CD8-positive, alpha-beta memory T cell (primary cell): Measurements from ENCODE around the gene TMEM40. TPM values are rescaled to one million over a fixed set of nuclear protein-coding genes. Genes with fewer than 3 reads are reported as not detected.

Source experiments
- CTCF ChIA-PET: fragments of 350-600 bp; sonication (Branson Sonifier 250); formaldehyde crosslinking; loops from one replicate; lab custom pipeline; 2021; ENCODE audit warnings: antibody characterized with exemption; lab: Charles Lee
- POLR2A ChIA-PET: fragments of 350-600 bp; sonication (Branson Sonifier 250); formaldehyde crosslinking; loops from one replicate; lab custom pipeline; 2021; ENCODE audit warnings: antibody characterized with exemption; lab: Charles Lee
- DNase-seq, 5 donors: peaks; one replicate each; pipeline versions ENCODE4 v3.0.0 to v3.0.0-alpha.2; 2020 to 2022; ENCODE audit warnings: mixed read lengths in 1 of 5
- H3K27ac ChIP-seq: one replicate; pipeline ENCODE4 v1.7.0; 2013; ENCODE audit warnings: low read depth, mild to moderate bottlenecking, low read length, moderate library complexity
- H3K27me3 ChIP-seq: 2 replicates; pipeline ENCODE4 v1.7.0; 2013; ENCODE audit warnings: low read length, mild to moderate bottlenecking; ENCODE audit not compliant: insufficient read depth, poor library complexity, severe bottlenecking
- H3K36me3 ChIP-seq: 2 replicates; pipeline ENCODE4 v1.7.0; 2013; ENCODE audit warnings: mild to moderate bottlenecking, low read length, moderate library complexity; ENCODE audit not compliant: insufficient read depth
- H3K4me1 ChIP-seq: 2 replicates; pipeline ENCODE4 v1.7.0; 2013; ENCODE audit warnings: mild to moderate bottlenecking, low read length, moderate library complexity; ENCODE audit not compliant: insufficient read depth
- H3K4me3 ChIP-seq: 2 replicates; pipeline ENCODE4 v1.7.0; 2013; ENCODE audit warnings: mild to moderate bottlenecking, low read length
- H3K9me3 ChIP-seq: 2 replicates; pipeline ENCODE4 v1.7.0; 2013; ENCODE audit warnings: mild to moderate bottlenecking, low read length
- H3K27ac Mint-ChIP-seq, 8 donors: one replicate each; pipeline ENCODE4 v1.8.0; 2020 to 2021; ENCODE audit warnings: mixed read lengths in 8 of 8, mild to moderate bottlenecking in 6 of 8, inconsistent platforms in 3 of 8, moderate library complexity in 3 of 8
- H3K27me3 Mint-ChIP-seq, 2 donors: one replicate each; pipeline ENCODE4 v1.8.0; 2020 to 2021; ENCODE audit warnings: mixed read lengths in 2 of 2, mild to moderate bottlenecking in 1 of 2, moderate library complexity in 1 of 2
- H3K36me3 Mint-ChIP-seq, 3 donors: one replicate each; pipeline ENCODE4 v1.8.0; 2020 to 2021; ENCODE audit warnings: mixed read lengths in 3 of 3, inconsistent platforms in 1 of 3, mild to moderate bottlenecking in 1 of 3
- H3K4me1 Mint-ChIP-seq, 3 donors: one replicate each; pipeline ENCODE4 v1.8.0; 2020 to 2021; ENCODE audit warnings: mixed read lengths in 3 of 3, inconsistent platforms in 1 of 3, mild to moderate bottlenecking in 1 of 3
- H3K4me3 Mint-ChIP-seq, 7 donors: one replicate each; pipeline ENCODE4 v1.8.0; 2020 to 2021; ENCODE audit warnings: mixed read lengths in 7 of 7, mild to moderate bottlenecking in 6 of 7, moderate library complexity in 4 of 7, inconsistent platforms in 2 of 7
- H3K9me3 Mint-ChIP-seq, 5 donors: one replicate each; pipeline ENCODE4 v1.8.0; 2020 to 2022; ENCODE audit warnings: mixed read lengths in 5 of 5, mild to moderate bottlenecking in 3 of 5, moderate library complexity in 2 of 5, inconsistent platforms in 1 of 5
- polyA plus RNA-seq: library from polyadenylated mRNA; unstranded; fragments of 300-500 nt; fragmentation: Illumina TruSeq; gene quantifications from one replicate; pipeline ENCODE4 v1.2.3, GENCODE V29; 2021
- total RNA-seq, 2 experiments: library from RNA; stranded (reverse); gene quantifications; one replicate each; pipeline ENCODE4 v1.2.3, GENCODE V29; 2021

Gene TMEM40
- total and polyA plus RNA-seq, 3 experiments from 2014 or later = not detected

- POLR2A ChIA-PET = interaction anchor here (1.4 kb wide), 1 partner anchor 11 kb away, joined by 4 read pairs; no protein-coding TSS in a partner anchor
- Mint-ChIP-seq H3K4me1 (peaks cover 8 to 23% (median 8%) of the 10 kb centered on the region in 3 donors), H3K9me3 (peaks cover 0 to 2% (median 0%) of the 10 kb centered on the region in 5 donors), H3K36me3 (no peaks in the 10 kb centered on the region), H3K27me3 (peaks cover 11 to 19% of the 10 kb centered on the region in 2 donors), H3K27ac (peak overlapping the region in 2 of 8 donors; percentile 24 to 63), H3K4me3 (peak overlapping the region in 2 of 7 donors; percentile 65 to 82)
- H3K4me3 ChIP-seq = no peak overlapping the region
- H3K27ac ChIP-seq = no peak overlapping the region
- H3K9me3 ChIP-seq = no peaks in the 10 kb centered on the region
- H3K4me1 ChIP-seq = peaks cover 6% of the 10 kb centered on the region
- no peak for DNase-seq
- CTCF ChIA-PET = interaction anchor here (1.1 to 4.7 kb wide), 4 partner anchors 11 to 82 kb away, joined by 3 to 38 read pairs (median 17); partner anchors contain the start of gene RPL32
- H3K27me3 ChIP-seq = peaks cover 5% of the 10 kb centered on the region
- no peaks in the 10 kb centered on the region for H3K36me3 ChIP-seq
Measured at GRCh38 chr3:12798559-12799179, 39.6 kb upstream of the TMEM40 start.

DNA sequence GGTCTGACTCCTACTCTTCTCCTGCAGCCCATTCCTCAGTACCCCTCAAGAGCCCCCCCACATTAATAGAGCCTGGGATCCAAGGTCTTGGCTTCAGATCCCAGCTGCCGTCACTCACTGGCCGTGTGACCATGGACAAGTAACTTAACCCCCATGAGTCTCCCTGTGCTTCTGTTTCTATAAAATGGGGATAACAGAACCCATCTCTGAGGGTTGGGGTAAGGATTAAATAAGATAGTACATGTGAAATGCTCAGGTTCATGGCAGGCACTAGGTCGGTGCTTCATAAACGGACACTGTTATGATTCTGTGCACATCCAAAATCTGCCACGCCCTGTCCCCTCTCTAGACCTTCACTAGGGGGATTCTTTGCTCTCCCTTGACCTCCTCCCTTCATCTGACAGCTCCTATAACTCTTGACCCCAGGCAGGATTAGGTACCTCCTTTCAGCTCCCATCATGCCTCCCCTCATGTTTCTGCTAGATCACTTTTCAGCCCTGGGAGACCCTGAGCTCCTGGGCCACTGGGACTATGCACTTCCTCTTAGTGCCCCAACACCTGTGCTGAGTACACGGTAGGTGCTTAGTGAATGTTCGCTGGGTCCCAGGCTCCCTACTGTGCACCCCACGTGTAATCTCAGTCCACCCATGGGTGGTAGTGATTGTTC lies 39.0 kb upstream of the TMEM40 start:
- Histone ChIP-seq H3K4me1 (peaks cover 6% of the 10 kb centered on the region), H3K4me3 (no peak overlapping the region), H3K27me3 (peaks cover 5% of the 10 kb centered on the region), H3K36me3 (no peaks in the 10 kb centered on the region), H3K27ac (no peak overlapping the region), H3K9me3 (no peaks in the 10 kb centered on the region)
- Mint-ChIP-seq H3K27ac (peak overlapping the region in 6 of 8 donors; percentile 1 to 76 (median 13)), H3K9me3 (peaks cover 0 to 2% (median 0%) of the 10 kb centered on the region in 5 donors), H3K27me3 (peaks cover 11 to 19% of the 10 kb centered on the region in 2 donors), H3K4me3 (peak overlapping the region; percentile 19 to 86 (median 66)), H3K4me1 (peaks cover 8 to 23% (median 8%) of the 10 kb centered on the region in 3 donors), H3K36me3 (no peaks in the 10 kb centered on the region)
- ChIA-PET POLR2A (interaction anchor here (1.4 kb wide), 1 partner anchor 12 kb away, joined by 4 read pairs; no protein-coding TSS in a partner anchor), CTCF (interaction anchor here (2.9 to 4.7 kb wide), 4 partner anchors 10 to 43 kb away, joined by 13 to 38 read pairs (median 25); partner anchors contain the start of gene RPL32)
- no peak for DNase-seq

DNA sequence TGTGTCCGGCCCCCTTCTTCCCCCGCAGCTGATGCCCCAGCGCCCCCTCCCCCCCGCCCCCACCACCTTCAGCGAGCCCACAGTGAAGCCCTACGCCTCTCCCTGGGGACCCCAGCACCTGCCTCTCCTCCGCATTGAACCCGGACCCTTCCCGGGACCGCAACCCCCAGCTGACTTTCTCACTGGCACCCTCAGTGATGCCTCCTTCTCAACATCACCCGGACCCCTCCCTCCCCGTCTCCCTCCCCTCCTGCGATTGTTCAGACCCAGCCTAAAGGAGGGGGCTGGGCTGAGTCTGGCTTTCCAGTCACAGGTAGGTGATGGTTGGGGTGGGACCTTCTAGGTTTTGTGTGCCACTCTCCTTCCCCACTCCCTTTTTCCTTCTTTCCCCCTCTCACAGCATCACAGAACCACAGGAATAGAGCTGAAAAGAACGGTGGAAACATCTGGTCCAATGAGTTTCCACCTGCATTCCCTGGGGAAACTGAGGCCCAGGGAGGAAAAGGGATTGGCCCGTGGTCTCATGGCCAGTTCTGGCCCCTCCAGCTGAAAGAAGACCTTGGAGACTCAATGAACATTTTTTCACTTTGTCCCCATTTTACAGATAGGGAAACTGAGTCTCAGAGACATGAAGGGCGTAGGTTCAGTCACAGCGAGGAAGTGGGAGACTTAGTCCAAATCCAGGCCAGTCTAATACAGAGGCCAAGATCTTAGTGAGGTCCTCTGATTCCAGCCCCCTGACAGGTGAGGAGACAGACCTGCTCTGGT lies 38.2 kb upstream of the TMEM40 start:
- Histone ChIP-seq H3K36me3 (no peaks in the 10 kb centered on the region), H3K4me3 (no peak overlapping the region), H3K9me3 (no peaks in the 10 kb centered on the region), H3K4me1 (peaks cover 6% of the 10 kb centered on the region), H3K27ac (no peak overlapping the region), H3K27me3 (peaks cover 5% of the 10 kb centered on the region)
- H3K9me3 Mint-ChIP-seq = peaks cover 0 to 2% (median 0%) of the 10 kb centered on the region in 5 donors
- no peak for DNase-seq
- peak overlapping the region in 6 of 7 donors; percentile 65 to 90 (median 85) for H3K4me3 Mint-ChIP-seq
- POLR2A ChIA-PET = interaction anchor here (1.5 to 1.9 kb wide), 2 partner anchors 13 to 44 kb away, joined by 5 to 10 read pairs; partner anchors contain the start of gene RPL32
- CTCF ChIA-PET = interaction anchor here (1.6 to 4.7 kb wide), 4 partner anchors 10 to 44 kb away, joined by 4 to 38 read pairs (median 21); partner anchors contain the start of gene RPL32
- peaks cover 8 to 23% (median 8%) of the 10 kb centered on the region in 3 donors for H3K4me1 Mint-ChIP-seq
- H3K36me3 Mint-ChIP-seq = no peaks in the 10 kb centered on the region
- H3K27ac Mint-ChIP-seq = peak overlapping the region in 5 of 8 donors; percentile 17 to 82 (median 63)
- H3K27me3 Mint-ChIP-seq = peaks cover 11 to 19% of the 10 kb centered on the region in 2 donors

- Mint-ChIP-seq H3K4me1 (peaks cover 8 to 23% (median 8%) of the 10 kb centered on the region in 3 donors), H3K4me3 (peak within 1 kb of the TSS; percentile 85 to 94 (median 89)), H3K36me3 (no peaks in the 10 kb centered on the region), H3K27ac (peak within 1 kb of the TSS in 6 of 8 donors; percentile 29 to 82 (median 78)), H3K27me3 (peaks cover 9 to 19% of the 10 kb centered on the region in 2 donors), H3K9me3 (peaks cover 0 to 2% (median 0%) of the 10 kb centered on the region in 5 donors)
- H3K4me3 ChIP-seq = peak within 1 kb of the TSS; percentile 62
- CTCF ChIA-PET = interaction anchor here (0.9 to 4.7 kb wide), 6 partner anchors 9 to 45 kb away, joined by 3 to 38 read pairs (median 8); partner anchors contain the start of gene RPL32
- H3K27ac ChIP-seq = peak within 1 kb of the TSS; percentile 47
- H3K36me3 ChIP-seq = no peaks in the 10 kb centered on the region
- no peaks in the 10 kb centered on the region for H3K9me3 ChIP-seq
- H3K4me1 ChIP-seq = peaks cover 6% of the 10 kb centered on the region
- peaks cover 5% of the 10 kb centered on the region for H3K27me3 ChIP-seq
- DNase-seq = peak in 4 of 5 donors; percentile 12 to 58 (median 39)
- POLR2A ChIA-PET = interaction anchor here (1.5 to 1.9 kb wide), 2 partner anchors 14 to 45 kb away, joined by 5 to 10 read pairs; partner anchors contain the start of gene RPL32
Measured at GRCh38 chr3:12796171-12797123, 37.4 kb upstream of the TMEM40 start, which contains the start of gene CAND2. Gene CAND2 (plus strand): TSS chr3:12796680. CDS start chr3:12796721, 41 bp downstream.

GRCh38 chr3:12793701-12794100 lies 34.6 kb upstream of the TMEM40 start:
- no peak overlapping the region for H3K4me3 ChIP-seq
- Mint-ChIP-seq H3K9me3 (peaks cover 0 to 2% (median 0%) of the 10 kb centered on the region in 5 donors), H3K27me3 (peaks cover 9 to 19% of the 10 kb centered on the region in 2 donors), H3K27ac (no peak overlapping the region), H3K36me3 (no peaks in the 10 kb centered on the region), H3K4me1 (peaks cover 8 to 23% (median 8%) of the 10 kb centered on the region in 3 donors), H3K4me3 (no peak overlapping the region)
- H3K4me1 ChIP-seq = peaks cover 6% of the 10 kb centered on the region
- DNase-seq = no peak
- POLR2A ChIA-PET = no interaction called here
- H3K27me3 ChIP-seq = peaks cover 5% of the 10 kb centered on the region
- CTCF ChIA-PET = interaction anchor here (4.4 kb wide), 1 partner anchor 17 kb away, joined by 29 read pairs; no protein-coding TSS in a partner anchor
- H3K9me3 ChIP-seq = no peaks in the 10 kb centered on the region
- H3K36me3 ChIP-seq = no peaks in the 10 kb centered on the region
- H3K27ac ChIP-seq = no peak overlapping the region

- H3K4me1 Mint-ChIP-seq = peaks cover 2 to 8% (median 8%) of the 10 kb centered on the region in 3 donors
- Histone ChIP-seq H3K27me3 (peaks cover 5% of the 10 kb centered on the region), H3K4me3 (no peak overlapping the region), H3K4me1 (peaks cover 6% of the 10 kb centered on the region), H3K9me3 (no peaks in the 10 kb centered on the region), H3K36me3 (no peaks in the 10 kb centered on the region), H3K27ac (no peak overlapping the region)
- H3K36me3 Mint-ChIP-seq = no peaks in the 10 kb centered on the region
- POLR2A ChIA-PET = no interaction called here
- CTCF ChIA-PET = interaction anchor here (1.1 to 1.8 kb wide), 4 partner anchors 11 to 100 kb away, joined by 3 to 8 read pairs (median 4); partner anchors contain the start of gene RPL32
- no peak overlapping the region for H3K27ac Mint-ChIP-seq
- peaks cover 5 to 19% of the 10 kb centered on the region in 2 donors for H3K27me3 Mint-ChIP-seq
- H3K9me3 Mint-ChIP-seq = peaks cover 0 to 2% (median 0%) of the 10 kb centered on the region in 5 donors
- no peak for DNase-seq
- no peak overlapping the region for H3K4me3 Mint-ChIP-seq
Measured at GRCh38 chr3:12791430-12791829, 32.4 kb upstream of the TMEM40 start.
